SK-N-SH treated with all-trans-retinoic acid at 6 μM for 48 hours (cell line): ENCODE measurements around the gene MARCKSL1.

Experiments used
- ATAC-seq: fragments of 200-7000 bp; cut with Tn5 transposase; 3 replicates; pipeline ENCODE4 v1.9.1; 2020; ENCODE audit warnings: mild to moderate bottlenecking, moderate library complexity
- ARNTL ChIP-seq: fragments of 450-650 bp; formaldehyde crosslinking; IDR thresholded peaks from 2 replicates; pipeline ENCODE4 v1.5.0; 2020; ENCODE audit warnings: low read depth, mild to moderate bottlenecking, moderate library complexity, borderline replicate concordance
- BACH2 ChIP-seq: fragments of 250-450 bp; sonication (Bioruptor Pico); IDR thresholded peaks from 2 replicates; pipeline ENCODE4 v1.9.0; 2021; ENCODE audit warnings: mild to moderate bottlenecking, borderline replicate concordance
- CREB5 ChIP-seq: fragments of 250-450 bp; sonication (Bioruptor Pico); IDR thresholded peaks from 2 replicates; pipeline ENCODE4 v1.5.1; 2020; ENCODE audit warnings: low read depth, mild to moderate bottlenecking, moderate library complexity
- CSDC2 ChIP-seq: fragments of 250-450 bp; sonication (Bioruptor Pico); IDR thresholded peaks from 2 replicates; pipeline ENCODE4 v1.5.0; 2020; ENCODE audit warnings: mild to moderate bottlenecking, moderate library complexity
- CSRNP3 ChIP-seq: fragments of 250-450 bp; sonication (Bioruptor Pico); IDR thresholded peaks from 2 replicates; pipeline ENCODE4 v1.5.1; 2021; ENCODE audit warnings: mild to moderate bottlenecking, moderate library complexity
- ESRRG ChIP-seq: fragments of 250-450 bp; sonication (Bioruptor Pico); IDR thresholded peaks from 2 replicates; pipeline ENCODE4 v1.6.1; 2021; ENCODE audit warnings: mild to moderate bottlenecking
- GLIS3 ChIP-seq: fragments of 250-450 bp; sonication (Bioruptor Pico); IDR thresholded peaks from 2 replicates; pipeline ENCODE4 v1.5.0; 2020; ENCODE audit warnings: mild to moderate bottlenecking, moderate library complexity
- OSR1 ChIP-seq: fragments of 250-450 bp; sonication (Bioruptor Pico); IDR thresholded peaks from 2 replicates; pipeline ENCODE4 v1.8.0; 2022; ENCODE audit warnings: moderate library complexity, mild to moderate bottlenecking, inconsistent platforms
- PATZ1 ChIP-seq: fragments of 250-450 bp; sonication (Bioruptor Pico); IDR thresholded peaks from 2 replicates; pipeline ENCODE4 v1.8.0; 2020; ENCODE audit warnings: mild to moderate bottlenecking, moderate library complexity, borderline replicate concordance
- POU6F1 ChIP-seq: fragments of 250-450 bp; sonication (Bioruptor Pico); IDR thresholded peaks from 2 replicates; pipeline ENCODE4 v1.8.0; 2021; ENCODE audit warnings: low read depth, mild to moderate bottlenecking, moderate library complexity, borderline replicate concordance
- PPARA ChIP-seq: fragments of 250-450 bp; sonication (Bioruptor Pico); IDR thresholded peaks from 2 replicates; pipeline ENCODE4 v1.5.0; 2020; ENCODE audit warnings: mild to moderate bottlenecking, borderline replicate concordance
- RARB ChIP-seq: fragments of 250-450 bp; sonication (Bioruptor Pico); IDR thresholded peaks from 2 replicates; pipeline ENCODE4 v1.8.0; 2021; ENCODE audit warnings: mild to moderate bottlenecking, moderate library complexity
- SNAI2 ChIP-seq: fragments of 250-450 bp; sonication (Bioruptor Pico); IDR thresholded peaks from 2 replicates; pipeline ENCODE4 v1.5.0; 2020; ENCODE audit warnings: mild to moderate bottlenecking, moderate library complexity
- TCF4 ChIP-seq: fragments of 250-450 bp; sonication (Bioruptor Pico); IDR thresholded peaks from 2 replicates; pipeline ENCODE4 v1.8.0; 2021; ENCODE audit warnings: mild to moderate bottlenecking, moderate library complexity, borderline replicate concordance
- TSHZ2 ChIP-seq: fragments of 250-450 bp; sonication (Bioruptor Pico); IDR thresholded peaks from 2 replicates; pipeline ENCODE4 v1.5.0; 2020; ENCODE audit warnings: mild to moderate bottlenecking, moderate library complexity
- ZC3H10 ChIP-seq: fragments of 250-450 bp; sonication (Bioruptor Pico); IDR thresholded peaks from 2 replicates; pipeline ENCODE4 v1.5.1; 2021; ENCODE audit warnings: mild to moderate bottlenecking, moderate library complexity
- ZFP30 ChIP-seq: fragments of 450-650 bp; formaldehyde crosslinking; IDR thresholded peaks from 2 replicates; pipeline ENCODE4 v1.5.0; 2022; ENCODE audit warnings: mild to moderate bottlenecking, moderate library complexity
- ZNF565 ChIP-seq: fragments of 450-650 bp; formaldehyde crosslinking; conservative IDR thresholded peaks from 2 replicates; pipeline ENCODE4 v1.5.0; 2020; ENCODE audit warnings: low read depth, mild to moderate bottlenecking, moderate library complexity
- ZNF70 ChIP-seq: fragments of 450-650 bp; formaldehyde crosslinking; IDR thresholded peaks from 2 replicates; pipeline ENCODE4 v1.5.0; 2020; ENCODE audit warnings: mild to moderate bottlenecking, moderate library complexity

Gene MARCKSL1

GRCh38 chr1:32372149-32372756 lies 36.2 kb upstream of the MARCKSL1 start:
- TF ChIP-seq CSDC2 (CRISPR knock-in tag) (no peak), ZNF70 (CRISPR knock-in tag) (no peak), PPARA (CRISPR knock-in tag) (no peak), GLIS3 (CRISPR knock-in tag) (no peak), CSRNP3 (CRISPR knock-in tag) (no peak), CREB5 (no peak), BACH2 (no peak), ZFP30 (CRISPR knock-in tag) (no peak), ESRRG (CRISPR knock-in tag) (no peak), ZNF565 (CRISPR knock-in tag) (no peak), POU6F1 (CRISPR knock-in tag) (no peak), PATZ1 (CRISPR knock-in tag) (no peak), OSR1 (CRISPR knock-in tag) (no peak)
- peak; percentile 20; the same call in 1 of the 3 replicates for ATAC-seq

- TF ChIP-seq CSRNP3 (CRISPR knock-in tag) (no peak), ZC3H10 (CRISPR knock-in tag) (no peak), RARB (CRISPR knock-in tag) (no peak), CSDC2 (CRISPR knock-in tag) (no peak), ZFP30 (CRISPR knock-in tag) (no peak), POU6F1 (CRISPR knock-in tag) (no peak), TSHZ2 (no peak), SNAI2 (no peak), TCF4 (CRISPR knock-in tag) (no peak), ARNTL (no peak), CREB5 (no peak)
- ATAC-seq = no peak
Measured at GRCh38 chr1:32367912-32368635, 32.0 kb upstream of the MARCKSL1 start.
